Fibroblast of pulmonary artery (primary cell): ENCODE results near the gene RHOXF2B.
"Not testable (repeated sequence)": the region's sequence is repeated elsewhere in the genome, so short reads cannot be mapped to it uniquely, and the experiment has no call there.

ENCODE experiments used
- DNase-seq: peaks from one replicate; pipeline ENCODE4 v3.0.0-alpha.2; 2010; ENCODE audit warnings: low read depth
- H3K4me3 ChIP-seq: replicated peaks from 2 replicates; pipeline ENCODE4 v1.5.1; 2011; ENCODE audit warnings: low read depth, mild to moderate bottlenecking, control low read depth, low read length, moderate library complexity
- TF ChIP-seq, protein P1 (sequence below): IDR thresholded peaks from 2 replicates; pipeline ENCODE4 v1.5.1; 2011; ENCODE audit warnings: mild to moderate bottlenecking, control low read depth, low read length, inconsistent platforms; ENCODE audit errors: missing control alignments

Gene RHOXF2B

DNA sequence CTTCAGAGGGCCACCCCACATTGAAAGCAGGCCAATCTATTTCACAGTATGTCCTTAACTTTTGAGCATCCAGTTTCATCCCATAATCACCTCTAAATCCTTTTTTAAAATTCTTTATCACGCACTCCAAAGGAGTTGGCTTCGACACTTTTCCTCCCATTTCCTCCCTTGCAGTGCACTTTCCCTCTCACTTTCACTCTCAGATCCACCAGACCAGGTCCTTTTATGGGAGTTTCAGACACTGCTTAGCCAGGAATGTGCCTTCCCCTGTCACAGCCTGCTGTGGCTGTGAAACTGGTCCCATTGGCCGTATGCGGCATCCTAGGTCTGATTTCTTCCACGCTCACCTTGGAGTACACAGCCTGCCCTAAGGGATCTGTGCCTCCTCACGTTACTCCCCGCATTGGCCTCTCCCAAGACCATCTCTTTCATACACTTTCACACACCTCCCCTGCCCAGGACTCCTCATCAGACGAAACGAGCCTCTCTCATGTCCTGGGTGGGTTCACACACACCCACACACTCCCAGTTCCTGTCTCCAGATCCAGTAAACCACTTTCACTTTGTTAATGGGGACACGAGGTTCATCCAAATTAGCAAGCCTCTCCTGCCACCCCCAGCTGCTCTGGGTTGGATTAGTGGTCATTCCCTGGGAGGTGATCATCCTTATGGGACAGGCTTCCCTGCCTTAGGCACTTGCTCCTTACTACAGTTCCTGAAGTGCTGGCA is 10.0 kb upstream of the RHOXF2B start:
- TF ChIP-seq, protein P1, sequence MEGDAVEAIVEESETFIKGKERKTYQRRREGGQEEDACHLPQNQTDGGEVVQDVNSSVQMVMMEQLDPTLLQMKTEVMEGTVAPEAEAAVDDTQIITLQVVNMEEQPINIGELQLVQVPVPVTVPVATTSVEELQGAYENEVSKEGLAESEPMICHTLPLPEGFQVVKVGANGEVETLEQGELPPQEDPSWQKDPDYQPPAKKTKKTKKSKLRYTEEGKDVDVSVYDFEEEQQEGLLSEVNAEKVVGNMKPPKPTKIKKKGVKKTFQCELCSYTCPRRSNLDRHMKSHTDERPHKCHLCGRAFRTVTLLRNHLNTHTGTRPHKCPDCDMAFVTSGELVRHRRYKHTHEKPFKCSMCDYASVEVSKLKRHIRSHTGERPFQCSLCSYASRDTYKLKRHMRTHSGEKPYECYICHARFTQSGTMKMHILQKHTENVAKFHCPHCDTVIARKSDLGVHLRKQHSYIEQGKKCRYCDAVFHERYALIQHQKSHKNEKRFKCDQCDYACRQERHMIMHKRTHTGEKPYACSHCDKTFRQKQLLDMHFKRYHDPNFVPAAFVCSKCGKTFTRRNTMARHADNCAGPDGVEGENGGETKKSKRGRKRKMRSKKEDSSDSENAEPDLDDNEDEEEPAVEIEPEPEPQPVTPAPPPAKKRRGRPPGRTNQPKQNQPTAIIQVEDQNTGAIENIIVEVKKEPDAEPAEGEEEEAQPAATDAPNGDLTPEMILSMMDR, result no peak
- no peak overlapping the region for H3K4me3 ChIP-seq
- DNase-seq, result no peak

DNA sequence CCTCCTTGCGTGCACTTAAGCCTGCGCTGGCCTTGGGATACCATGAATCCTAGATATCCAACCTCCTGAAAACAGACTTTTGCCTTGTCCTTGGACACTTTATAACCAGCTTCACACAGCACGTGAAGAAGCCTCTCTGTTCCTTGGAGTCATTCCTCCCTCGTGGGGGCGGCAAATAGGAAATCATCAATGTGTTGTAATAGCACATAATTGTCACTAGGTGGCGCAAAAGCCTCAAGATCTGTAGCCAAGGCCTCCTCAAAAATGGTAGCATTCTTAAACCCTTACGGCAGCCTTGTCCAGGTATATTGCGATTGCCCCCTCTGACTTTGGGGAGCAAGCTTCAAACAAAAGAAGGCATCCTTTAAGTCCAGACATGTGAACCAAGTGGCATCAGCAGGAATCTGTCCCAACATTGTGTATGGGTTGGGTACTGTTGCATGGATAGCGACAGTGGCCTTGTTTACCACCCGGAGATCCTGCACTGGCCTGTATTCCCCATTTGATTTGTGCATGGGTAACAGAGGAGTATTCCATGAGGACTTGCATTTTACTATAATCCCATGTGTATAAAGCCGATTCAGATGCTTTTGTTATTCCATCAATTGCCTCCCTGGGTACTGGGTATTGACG is 8.2 kb upstream of the RHOXF2B start:
- not testable (repeated sequence) for H3K4me3 ChIP-seq, DNase-seq

DNA sequence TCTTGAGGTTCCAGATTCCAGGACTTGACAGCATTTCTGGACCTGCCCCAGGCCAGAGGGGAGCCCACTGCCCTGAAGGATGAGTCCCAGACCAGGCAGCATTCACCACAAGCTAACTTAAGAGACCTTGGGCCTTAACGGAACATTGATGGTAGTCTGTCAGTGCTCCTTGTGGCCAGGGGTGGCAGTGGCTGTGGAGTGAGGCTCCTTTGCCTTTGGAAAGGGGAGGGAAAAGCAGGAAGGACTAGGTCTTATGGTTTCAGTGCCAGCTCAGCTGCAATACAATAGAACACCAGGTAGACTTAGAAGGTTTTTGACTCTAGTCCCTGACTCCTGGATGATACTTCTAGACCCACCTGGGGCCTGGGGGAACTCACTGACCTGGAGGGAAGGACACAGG is 11.3 kb downstream of the RHOXF2B start:
- not testable (repeated sequence) for DNase-seq

DNA sequence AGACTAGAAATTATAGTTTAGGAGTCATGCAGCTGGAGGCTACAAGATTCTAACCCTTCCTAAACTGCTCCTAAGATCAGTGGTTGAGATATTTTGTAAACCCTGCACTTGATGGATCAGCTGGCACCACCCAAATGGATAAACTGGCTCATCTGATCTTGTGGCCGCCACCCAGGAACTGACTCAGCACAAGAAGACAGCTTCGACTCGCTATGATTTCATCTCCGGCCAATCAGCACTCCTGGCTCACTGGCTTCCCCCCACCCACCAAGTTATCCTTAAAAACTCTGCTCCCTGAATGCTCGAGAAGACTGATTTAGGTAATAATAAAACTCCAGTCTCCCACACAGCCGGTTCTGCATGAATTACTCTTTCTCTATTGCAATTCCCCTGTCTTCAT is 34.8 kb downstream of the RHOXF2B start:
- not testable (repeated sequence) for H3K4me3 ChIP-seq, DNase-seq

More for the DNA sequence above, 11.3 kb downstream of the RHOXF2B start:
- not testable (repeated sequence) for H3K4me3 ChIP-seq

DNA sequence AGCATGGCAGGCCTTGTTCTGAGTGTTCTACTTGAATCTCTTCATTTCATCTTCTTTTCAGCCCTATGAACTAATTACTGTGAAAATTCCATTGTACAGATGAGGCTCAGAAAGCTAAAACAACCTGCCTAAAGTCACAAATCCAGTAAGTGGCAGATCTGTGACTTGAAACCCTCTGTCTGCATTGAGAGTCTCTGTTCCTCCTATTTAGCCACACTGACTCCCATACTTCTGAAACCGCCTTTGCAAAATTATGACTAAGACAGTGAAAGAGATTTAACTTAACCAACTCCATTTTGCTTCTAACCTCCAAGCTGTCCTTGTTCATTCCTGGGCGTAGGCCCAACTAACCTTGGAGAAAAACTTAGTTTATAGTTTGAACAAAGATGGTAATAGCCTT is 35.2 kb downstream of the RHOXF2B start:
- DNase-seq, H3K4me3 ChIP-seq: not testable (repeated sequence)

DNA sequence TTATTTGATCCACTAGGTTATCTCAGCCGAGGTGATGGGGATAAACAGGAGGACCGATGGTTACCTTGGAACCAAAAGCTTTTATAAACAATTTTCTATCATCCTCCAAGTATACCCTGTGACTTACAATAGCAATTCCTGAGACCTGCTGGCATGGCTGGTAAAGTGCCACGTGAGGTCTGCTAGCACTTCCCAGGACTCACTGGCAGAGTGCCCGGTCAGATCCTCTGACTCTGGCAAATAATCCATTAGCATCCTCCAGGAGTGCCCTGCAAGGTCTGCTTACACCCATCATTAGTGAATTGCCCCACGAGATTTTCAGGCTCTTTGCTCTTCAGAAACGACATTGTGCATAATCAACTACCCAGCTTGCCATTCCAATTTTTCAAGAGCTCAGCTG is 37.3 kb downstream of the RHOXF2B start:
- DNase-seq, H3K4me3 ChIP-seq: not testable (repeated sequence)

DNA sequence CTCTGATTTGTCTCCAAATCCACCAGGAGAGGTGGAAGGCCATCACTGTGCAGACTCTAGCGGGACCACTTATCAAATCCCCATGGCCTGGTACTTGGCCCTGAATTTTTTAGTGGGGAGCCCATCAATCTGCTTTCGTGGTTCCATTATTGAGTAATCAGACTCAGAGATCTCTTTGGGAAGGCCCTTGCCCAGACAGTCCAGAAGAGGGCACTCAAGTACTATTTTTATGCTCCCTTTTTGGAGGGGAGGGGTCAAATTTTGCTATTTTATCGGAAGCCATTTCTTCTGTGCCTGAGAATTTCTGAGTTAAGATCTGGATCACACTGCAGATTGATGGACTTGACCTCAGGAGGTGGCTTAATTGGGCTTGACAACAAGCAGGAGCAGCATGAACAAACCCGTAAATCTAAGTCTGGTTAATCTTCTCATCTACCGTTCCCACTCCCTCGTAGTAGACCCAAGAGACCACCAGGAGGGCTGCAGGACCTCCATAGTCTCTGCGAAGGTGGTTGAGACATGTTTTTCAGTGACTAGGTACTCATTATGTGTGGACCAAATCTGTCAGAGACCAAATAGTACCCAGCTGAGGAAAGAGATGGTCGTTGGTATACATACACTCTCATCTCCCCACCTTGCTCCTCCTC is 38.3 kb downstream of the RHOXF2B start:
- DNase-seq, H3K4me3 ChIP-seq: not testable (repeated sequence)

DNA sequence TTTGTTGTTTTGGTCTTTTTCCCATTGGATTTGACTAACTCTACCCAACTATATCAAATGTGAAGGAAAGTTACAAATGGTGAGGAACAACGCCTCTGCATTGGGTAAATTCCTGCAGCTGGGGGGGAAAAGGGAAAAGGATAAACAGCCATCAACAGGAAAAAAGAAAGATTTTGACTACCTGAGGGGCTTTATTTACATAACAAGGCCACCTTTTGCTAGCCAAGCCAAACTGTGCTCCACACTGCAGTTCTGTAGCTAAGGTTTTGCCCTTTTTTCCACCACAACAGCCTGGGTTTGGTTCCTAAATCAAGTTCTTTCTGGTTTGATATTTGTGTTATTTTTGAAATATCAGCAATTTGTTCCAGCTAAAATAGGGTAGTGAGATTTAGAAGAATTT is 40.8 kb downstream of the RHOXF2B start:
- no peak overlapping the region for H3K4me3 ChIP-seq
- TF ChIP-seq, protein P1, result no peak
- no peak for DNase-seq

DNA sequence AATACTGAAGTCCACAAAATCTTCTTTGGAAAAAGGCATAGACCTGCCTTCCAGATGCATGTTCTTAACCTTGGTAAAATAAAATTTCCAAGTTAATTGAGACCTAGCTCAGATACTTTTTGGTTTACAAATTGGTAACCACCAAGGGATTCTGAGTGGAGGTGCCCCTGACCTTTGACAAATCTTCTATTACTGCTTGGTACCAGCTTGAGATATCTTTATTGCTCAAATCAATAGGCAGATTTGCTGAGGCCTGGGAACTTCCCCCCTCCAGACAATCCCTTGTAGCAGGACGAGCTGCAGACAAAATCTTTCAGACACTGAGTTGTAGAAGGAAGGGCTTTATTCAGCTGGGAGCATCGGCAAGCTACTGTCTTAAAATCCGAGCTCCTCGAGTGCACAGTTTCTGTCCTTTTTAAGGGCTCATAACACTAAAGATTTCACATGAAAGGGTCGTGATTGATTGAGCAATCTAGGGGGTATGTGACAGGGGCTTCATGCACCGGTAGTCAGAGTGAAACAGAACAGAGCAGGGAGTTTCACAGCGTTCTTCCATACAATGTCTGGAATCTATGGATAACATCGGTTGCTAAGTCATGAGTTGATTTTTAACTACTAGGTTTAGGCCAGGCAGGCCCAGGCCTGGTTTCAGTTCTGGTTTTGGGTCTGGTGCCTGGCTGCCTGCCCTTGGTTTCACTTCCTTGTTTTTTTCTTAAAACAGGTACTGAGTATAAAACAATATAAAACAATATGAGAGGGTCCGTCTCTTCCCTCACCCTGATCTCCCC is 41.8 kb downstream of the RHOXF2B start:
- H3K4me3 ChIP-seq, DNase-seq: not testable (repeated sequence)

DNA sequence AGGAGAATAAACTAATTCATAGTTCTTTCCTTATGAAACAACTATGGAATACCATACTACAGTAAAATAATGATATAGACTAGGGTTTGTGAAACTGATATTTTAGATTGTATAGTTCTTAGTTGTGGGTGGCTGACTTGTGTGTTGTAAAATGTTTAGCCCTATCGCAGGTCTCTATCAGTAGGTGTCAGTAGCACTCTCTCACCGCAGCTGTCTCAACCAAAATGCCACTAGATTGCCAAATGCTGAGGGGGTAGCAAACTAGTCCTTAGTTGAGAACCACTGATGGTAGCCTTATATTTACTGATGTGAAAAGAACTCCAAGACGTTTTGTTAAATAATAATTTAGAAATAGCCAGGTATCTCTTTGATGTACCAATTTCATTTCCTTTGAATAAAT is 48.1 kb downstream of the RHOXF2B start:
- H3K4me3 ChIP-seq, result no peak overlapping the region
- TF ChIP-seq, protein P1, result no peak
- no peak for DNase-seq
